A172 (cell line): ENCODE data around the gene GPHN. TPM values are rescaled to one million over a fixed set of nuclear protein-coding genes. Genes with fewer than 3 reads are reported as not detected.

Experiments
- DNase-seq: peaks from one replicate; pipeline ENCODE4 v3.0.0-alpha.2; 2015; ENCODE audit warnings: low spot score
- total RNA-seq: library from RNA; depleted of rRNA; stranded (reverse); fragments of >200 nt; shearing (Covaris generic); gene quantifications from 2 replicates; pipeline ENCODE4 v1.2.3, GENCODE V29; 2014

GPHN gene
- total RNA-seq, 1 experiment from 2014 or later: 10.7 TPM

DNA sequence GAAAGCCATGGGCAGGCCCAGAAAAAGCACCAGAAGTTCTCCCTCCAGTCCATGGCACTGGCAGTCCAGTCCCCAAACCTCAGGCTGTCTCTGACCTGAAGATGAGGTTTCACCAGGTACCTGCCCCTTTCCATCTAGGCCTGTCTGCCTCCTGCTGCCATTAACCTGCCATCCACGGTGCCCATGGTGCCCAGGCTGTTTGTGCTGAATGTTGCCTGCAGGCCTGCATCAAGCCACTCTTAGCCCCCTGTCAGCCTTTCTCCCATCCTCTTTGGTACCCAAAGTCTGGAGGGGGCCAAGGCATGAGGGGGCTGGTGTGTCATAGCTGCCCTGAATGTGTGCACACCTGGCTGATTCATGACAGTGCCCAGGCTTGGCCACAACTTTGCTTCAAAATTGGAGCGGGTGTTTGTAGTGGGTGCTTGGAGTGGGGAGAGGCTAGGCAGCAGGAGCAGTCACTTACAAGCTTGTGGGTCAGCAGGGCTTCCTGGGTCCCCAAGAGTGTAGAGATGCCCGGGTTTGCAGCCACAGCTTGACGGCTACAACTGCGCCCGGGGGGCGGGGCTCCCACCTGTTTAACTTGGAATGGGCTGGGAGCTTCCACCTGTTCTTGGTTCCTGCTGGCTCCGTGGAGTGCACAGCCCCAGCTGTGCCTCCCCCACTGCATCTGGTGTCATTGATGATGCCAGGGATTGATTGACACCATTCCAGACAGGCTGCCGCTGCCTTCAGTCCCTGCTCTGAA, 88.5 kb downstream of the GPHN start:
- no peak for DNase-seq

DNA sequence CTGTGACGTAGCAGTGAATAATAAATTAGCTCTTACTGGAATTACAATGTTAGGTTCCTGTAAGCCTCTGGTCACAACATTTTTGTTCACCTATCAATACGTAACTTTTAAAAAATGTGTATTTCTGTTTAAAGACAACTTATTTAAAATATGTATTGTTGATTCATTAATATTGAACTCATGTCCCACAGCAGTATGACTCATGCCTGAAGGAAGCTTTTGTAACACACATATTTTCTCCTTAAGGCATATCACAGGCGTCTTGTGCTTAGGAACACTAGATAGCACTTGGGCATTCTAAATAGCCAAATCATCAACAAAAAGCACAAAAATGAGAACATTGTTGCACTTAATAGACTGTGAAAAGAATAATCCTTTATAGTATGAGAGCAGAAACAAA, 92.5 kb downstream of the GPHN start:
- no peak for DNase-seq

DNA sequence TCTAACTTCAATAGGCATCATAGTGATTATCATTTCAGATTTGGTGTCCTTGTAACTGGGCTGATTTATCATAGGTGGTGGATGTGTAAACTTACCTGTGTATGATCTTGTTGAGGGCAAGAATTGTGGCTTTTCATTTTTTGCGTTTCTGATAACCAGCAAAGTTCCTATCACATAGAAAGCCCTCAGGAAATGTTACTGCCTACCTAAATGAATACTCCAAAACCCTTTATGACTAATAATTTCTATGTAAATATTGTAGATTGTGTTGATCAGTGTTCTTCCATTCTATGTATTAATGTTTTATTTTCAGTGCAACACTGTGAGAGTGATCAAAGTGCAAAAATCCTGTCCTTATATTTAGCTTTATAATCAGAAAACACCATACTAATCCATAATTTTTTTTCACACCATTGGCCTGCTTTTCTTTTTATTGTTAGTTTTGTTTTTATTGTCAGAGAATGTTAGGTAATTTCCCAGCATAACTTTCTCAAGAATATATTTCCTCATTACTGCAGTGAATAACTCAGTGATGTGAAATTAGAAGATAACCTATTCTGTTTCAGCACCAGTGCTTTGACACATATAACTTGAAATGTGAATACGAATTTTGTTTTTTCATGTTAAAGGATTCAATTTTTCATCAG, 94.1 kb downstream of the GPHN start:
- no peak for DNase-seq

DNA sequence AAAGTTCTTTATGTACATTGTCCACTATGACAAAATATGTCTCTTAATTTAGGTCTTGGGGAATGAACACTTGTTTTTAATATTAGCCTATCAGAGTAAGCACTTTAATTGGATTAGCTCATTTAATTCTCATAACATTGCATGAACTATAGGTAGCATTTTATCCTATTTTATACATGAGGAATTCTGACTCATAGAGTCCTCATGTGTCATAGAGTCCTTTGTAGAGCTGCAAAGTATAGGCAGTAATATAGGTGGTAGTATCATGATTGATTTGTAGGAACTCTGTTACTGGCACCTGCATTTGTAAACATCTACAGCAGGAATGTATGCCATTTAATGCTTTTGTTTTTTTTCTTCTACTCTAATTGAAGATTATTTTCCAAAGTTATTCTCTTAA, 96.0 kb downstream of the GPHN start:
- DNase-seq: no peak

DNA sequence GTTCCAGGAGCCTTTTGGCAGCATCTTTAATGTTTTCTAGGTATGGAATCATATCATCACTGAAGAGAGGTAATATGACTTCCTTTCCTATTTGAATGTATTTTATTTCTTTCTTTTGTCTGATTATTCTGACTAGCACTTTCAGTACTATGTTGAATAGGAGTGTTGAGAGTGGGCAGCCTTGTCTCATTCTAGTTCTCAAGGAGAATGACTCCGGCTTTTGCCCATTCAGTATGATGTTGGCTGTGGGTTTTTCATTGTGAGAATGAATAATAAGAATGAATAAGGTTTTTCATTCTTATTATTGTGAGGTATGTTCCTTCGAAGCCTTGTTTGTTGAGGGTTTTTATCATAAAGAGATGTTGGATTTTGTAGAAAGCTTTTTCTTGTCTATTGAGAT, 98.9 kb downstream of the GPHN start:
- no peak for DNase-seq

DNA sequence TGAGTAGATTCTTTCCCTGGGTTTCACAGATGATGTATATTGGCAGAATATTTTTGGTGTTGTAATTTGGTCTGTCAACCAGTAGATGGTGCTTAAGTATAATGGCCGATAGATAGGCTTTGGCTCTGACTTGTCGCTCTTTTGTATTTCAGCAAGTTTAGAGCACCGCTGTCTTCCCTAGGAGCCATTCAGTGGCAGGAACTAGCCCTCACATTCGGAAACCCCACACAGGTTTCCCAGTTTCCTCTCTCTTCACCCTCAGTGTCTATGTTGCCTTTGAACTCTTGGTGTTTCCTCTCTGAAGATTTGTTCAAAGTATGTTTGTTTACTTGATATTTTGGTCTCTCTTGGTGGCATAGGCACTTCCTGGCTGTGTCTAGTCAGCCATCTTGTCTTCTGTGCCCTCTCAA, 102.2 kb downstream of the GPHN start:
- no peak for DNase-seq

GRCh38 chr14:66613344-66613743, 105.4 kb downstream of the GPHN start:
- DNase-seq: no peak

DNA sequence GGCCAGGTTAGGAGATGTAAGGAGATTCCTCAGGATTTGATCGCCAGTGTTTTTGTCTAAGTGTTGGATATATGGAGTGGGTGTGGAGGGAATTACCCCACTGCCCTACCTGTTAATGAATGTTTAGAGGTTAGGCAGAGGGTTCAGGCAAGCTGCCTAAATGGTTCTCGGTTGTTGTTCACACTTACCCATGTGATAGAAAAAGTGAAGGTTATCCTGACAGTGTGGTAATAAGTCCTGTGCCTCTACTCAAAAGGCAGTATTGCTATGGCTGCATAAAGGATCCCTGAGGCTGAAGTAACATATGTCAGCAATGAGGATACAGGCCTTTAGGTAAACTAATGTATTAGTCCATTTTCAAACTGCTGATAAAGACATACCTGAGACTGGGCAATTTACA, 112.0 kb downstream of the GPHN start:
- DNase-seq: no peak

- DNase-seq: no peak
These were observed 115.9 kb downstream of the GPHN start for GRCh38 chr14:66623838-66624237.

- peak; percentile 54 for DNase-seq
These were observed 116.5 kb downstream of the GPHN start for GRCh38 chr14:66624336-66624937.

DNA sequence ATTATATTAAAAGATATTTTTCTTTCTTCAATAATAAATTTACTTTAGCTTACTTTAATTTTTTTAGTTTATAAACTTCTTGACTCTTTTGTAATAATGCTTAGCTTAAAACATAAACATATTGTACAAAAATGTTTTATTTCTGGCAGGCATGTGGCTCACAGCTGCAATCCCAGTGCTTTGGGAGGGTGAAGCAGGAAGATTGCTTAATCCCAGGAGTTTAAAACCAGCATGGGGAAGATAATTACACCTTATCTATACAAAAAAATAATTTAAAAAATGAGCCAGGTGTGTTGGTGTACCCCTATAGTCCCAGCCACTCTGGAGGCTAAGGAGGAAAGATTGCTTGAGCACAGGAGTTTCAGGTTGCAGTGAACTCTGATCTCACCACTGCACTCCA, 120.7 kb downstream of the GPHN start:
- no peak for DNase-seq

DNA sequence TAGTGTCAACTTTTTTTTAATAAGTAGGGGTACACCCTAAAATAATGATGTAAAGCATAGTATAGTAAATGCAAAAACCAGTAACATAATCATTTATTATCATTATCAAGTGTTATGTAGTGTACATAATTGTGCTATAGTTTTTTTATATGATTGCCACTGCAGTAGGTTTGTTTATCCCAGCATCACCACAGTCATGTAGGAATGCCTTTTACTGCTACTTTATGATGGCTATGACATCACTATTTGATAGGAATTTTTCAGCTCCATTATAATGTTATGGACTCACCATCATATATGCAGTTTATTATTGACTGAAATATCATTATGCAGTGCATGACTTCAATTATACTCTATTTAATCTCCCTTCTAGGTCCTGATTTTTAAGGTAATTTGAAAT, 121.6 kb downstream of the GPHN start:
- DNase-seq: no peak

- DNase-seq: no peak
These were observed 126.9 kb downstream of the GPHN start for GRCh38 chr14:66634876-66635275.

DNA sequence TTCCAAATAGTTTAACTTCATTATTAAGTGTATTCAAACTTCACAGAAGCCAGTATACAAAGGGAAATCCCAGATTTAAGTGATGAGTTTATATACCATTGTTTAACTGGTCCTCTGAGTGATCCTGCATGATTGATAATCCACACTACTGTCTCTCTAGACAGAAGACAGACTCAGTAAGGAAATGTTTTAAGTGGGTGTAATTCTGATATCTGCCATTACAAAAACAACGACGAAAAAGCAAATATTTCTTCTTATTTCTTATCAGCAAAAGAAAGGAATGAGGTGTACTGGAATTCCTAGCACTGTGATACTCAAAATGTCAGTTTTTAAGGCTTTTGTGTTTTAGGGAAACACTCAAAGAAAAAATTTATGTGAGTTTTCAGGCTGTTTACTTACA, 127.5 kb downstream of the GPHN start:
- no peak for DNase-seq

- DNase-seq: no peak
These were observed 128.3 kb downstream of the GPHN start for GRCh38 chr14:66636240-66636639.

DNA sequence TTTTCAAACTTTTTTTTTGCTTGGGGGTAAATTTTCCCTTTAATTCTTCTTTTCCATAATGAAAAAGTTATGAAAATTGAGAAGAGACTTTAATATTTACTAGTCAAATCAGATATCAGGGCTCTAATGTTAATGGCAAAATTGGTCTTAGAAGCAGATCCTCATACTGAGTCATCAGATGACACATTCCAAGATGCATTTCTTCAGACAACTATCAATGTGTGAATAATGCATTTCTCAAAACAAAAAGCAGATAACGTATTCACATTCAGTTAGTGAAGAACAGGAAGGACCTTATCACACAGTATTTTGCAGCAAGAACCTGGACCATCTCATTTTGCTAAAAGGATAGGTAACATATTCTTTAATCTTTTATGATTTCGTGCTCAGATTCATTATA, 130.7 kb downstream of the GPHN start:
- peak; percentile 16 for DNase-seq

DNA sequence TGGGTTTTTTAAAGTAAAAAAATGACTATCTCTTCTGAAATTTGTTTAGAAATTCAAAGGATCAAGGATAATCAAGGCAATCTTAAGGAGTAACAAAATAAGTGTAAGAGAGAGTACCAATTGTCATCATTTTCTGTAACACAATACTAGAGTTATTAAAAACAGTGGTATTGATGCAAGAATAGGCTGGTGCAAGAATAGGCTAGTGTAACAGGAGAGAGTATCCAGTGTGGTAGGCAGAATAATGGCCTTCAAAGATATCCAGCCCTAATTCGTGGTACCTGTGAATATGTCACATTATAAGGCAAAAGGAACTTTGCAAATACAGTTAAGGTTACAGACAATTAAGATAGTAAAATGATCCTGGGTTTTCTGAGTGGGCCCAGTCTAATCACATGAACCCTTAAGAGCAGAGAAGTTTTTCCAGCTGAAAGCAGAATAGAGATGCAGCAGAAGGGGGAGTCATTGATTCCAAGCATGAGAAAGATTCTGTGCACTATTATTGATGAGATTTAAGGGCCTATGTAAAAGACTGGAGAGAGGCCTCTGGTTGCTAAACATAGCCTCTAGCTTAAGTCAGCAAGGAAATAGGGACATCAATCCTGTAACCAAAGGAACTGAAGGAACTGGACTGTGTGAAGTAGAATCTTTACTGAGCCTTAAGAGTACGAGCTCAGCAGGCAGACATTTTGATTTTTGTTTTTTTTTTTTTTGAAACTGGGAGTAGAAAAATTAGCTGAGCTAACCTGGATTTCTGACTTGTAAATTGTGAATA, 134.1 kb downstream of the GPHN start:
- no peak for DNase-seq

- no peak for DNase-seq
These were observed 135.4 kb downstream of the GPHN start for GRCh38 chr14:66643344-66643743.

DNA sequence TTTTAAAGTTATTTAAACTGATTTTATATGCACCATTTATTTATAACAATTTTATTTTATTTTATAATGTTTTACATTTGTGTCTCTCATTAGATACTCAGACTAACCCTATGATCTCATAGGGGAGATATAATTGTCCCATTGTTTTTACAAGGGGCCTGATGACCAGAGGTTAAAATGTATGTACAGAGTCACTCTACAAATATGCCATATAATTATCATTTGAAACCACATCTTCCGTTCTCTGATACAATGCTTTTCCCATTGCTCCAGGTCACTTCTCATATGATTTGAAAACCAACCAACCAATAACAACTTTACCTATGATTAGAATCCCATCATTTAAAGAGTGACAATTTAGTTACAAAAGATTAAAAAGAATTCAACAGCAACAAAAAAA, 137.8 kb downstream of the GPHN start:
- DNase-seq: peak; percentile 64

DNA sequence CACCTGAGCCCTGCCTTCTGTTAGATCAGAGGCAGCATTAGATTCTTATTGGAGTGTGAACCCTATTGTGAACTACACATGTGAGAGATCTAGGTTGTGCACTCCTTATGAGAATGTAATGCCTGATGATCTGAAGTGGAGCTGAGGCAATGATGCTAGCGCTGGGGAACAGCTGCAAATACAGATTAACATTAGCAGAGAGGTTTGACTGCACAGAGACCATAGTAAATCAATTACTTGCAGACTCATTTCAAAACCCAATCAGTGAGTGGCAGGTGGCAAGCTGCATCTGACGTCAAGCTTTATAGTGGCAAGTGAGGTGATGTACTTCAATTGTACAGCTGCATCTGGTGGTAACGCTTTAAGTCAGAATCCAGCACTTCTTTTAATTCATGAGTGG, 141.6 kb downstream of the GPHN start:
- no peak for DNase-seq

GRCh38 chr14:66650491-66650911, 142.6 kb downstream of the GPHN start:
- DNase-seq: no peak

- no peak for DNase-seq
These were observed 143.7 kb downstream of the GPHN start for GRCh38 chr14:66651536-66652220.
